Kidney (tissue), 14 donors: ENCODE measurements around the gene TPM4. TPM values are rescaled to one million over a fixed set of nuclear protein-coding genes. Genes with fewer than 3 reads are reported as not detected.

Experiments
- DNase-seq, 5 donors: peaks; one replicate each; pipeline ENCODE4 v3.0.0-alpha.2; 2013 to 2020
- FAIRE-seq: peaks from 2 replicates; lab custom pipeline; 2012; peaks lifted over from hg19 to GRCh38; lab: Jason Lieb, UNC
- H3K27ac ChIP-seq, 2 donors: one replicate each; pipeline ENCODE4 v1.7.0; 2013; ENCODE audit warnings: low read depth in 2 of 2, low read length in 2 of 2, inconsistent platforms in 1 of 2
- H3K27me3 ChIP-seq: one replicate; pipeline ENCODE4 v1.7.1; 2013; ENCODE audit warnings: low read length, inconsistent platforms; ENCODE audit not compliant: control insufficient read depth, insufficient read depth
- H3K36me3 ChIP-seq, 3 donors: one replicate each; pipeline versions ENCODE4 v1.7.0 to v1.7.1; 2013; ENCODE audit warnings: low read length in 3 of 3, control low read depth in 1 of 3, inconsistent platforms in 1 of 3; ENCODE audit not compliant: insufficient read depth in 3 of 3, control insufficient read depth in 2 of 3
- H3K4me1 ChIP-seq, 3 donors: one replicate each; pipeline versions ENCODE4 v1.7.0 to v1.7.1; 2013; ENCODE audit warnings: low read length in 3 of 3, inconsistent platforms in 1 of 3, low read depth in 1 of 3; ENCODE audit not compliant: control insufficient read depth in 2 of 3, insufficient read depth in 2 of 3
- H3K4me3 ChIP-seq, 3 donors: one replicate each; pipeline versions ENCODE4 v1.7.0 to v1.8.1; 2013; ENCODE audit warnings: low read length in 3 of 3, control low read depth in 1 of 3, inconsistent platforms in 1 of 3
- H3K9ac ChIP-seq, 3 donors: one replicate each; pipeline versions ENCODE4 v1.7.0 to v1.7.1; 2013; ENCODE audit warnings: low read length in 3 of 3, control low read depth in 1 of 3, inconsistent platforms in 1 of 3
- H3K9me3 ChIP-seq, 3 donors: one replicate each; pipeline versions ENCODE4 v1.7.0 to v1.7.1; 2013; ENCODE audit warnings: low read length in 3 of 3, control low read depth in 1 of 3, inconsistent platforms in 1 of 3; ENCODE audit not compliant: control insufficient read depth in 2 of 3, insufficient read depth in 1 of 3
- CTCF ChIP-seq: IDR thresholded peaks from 3 replicates; pipeline ENCODE4 v1.5.1; 2012; ENCODE audit warnings: mild to moderate bottlenecking, moderate library complexity, borderline replicate concordance; ENCODE audit not compliant: insufficient read depth; ENCODE audit errors: extremely low read depth
- intact Hi-C: fragments of 100-400 bp; cut with DNase I; formaldehyde crosslinking; loops from one replicate; pipeline ENCODE4 v1.11.1; 2022
- polyA plus RNA-seq: library from polyadenylated mRNA; stranded (reverse); fragments of 350-450 nt; fragmentation: Illumina TruSeq; extraction: RNeasy Lipid Tissue Mini Kit (QIAGEN cat#74804); gene quantifications from one replicate; pipeline ENCODE4 v1.2.3, GENCODE V29; 2014; ENCODE audit warnings: low read depth, low replicate concordance; ENCODE audit not compliant: insufficient read depth
- total RNA-seq: library from RNA; stranded (reverse); fragmentation: NEBNext Ultra II Directional; extraction: Animal tissue kit (Norgen Biotek cat#: 25700); gene quantifications from one replicate; pipeline ENCODE4 v1.2.1, GENCODE V29; 2021
- donor health status: control.
- donor health status: control.
- donor health status: control.
- donor health status: control.
- donor health status: control.
- donor health status: DM: yes; HTN: yes; CAD: no.
- donor health status: Normal renal cell carcinoma (clear cell type).

Gene TPM4
- total and polyA plus RNA-seq, 2 donors from 2014 or later: 132 to 273 TPM

- no peaks in the 10 kb centered on the region for H3K27me3 ChIP-seq
- H3K9ac ChIP-seq: peak overlapping the region; percentile 27 to 89 (median 69)
- FAIRE-seq (no peak), DNase-seq (peak in 3 of 5 donors; percentile 31 to 67 (median 61))
- peaks cover 0 to 2% (median 0%) of the 10 kb centered on the region in 3 donors for H3K36me3 ChIP-seq
- H3K4me1 ChIP-seq: peaks cover 0 to 10% (median 6%) of the 10 kb centered on the region in 3 donors
- no peaks in the 10 kb centered on the region for H3K9me3 ChIP-seq
- peak overlapping the region; percentile 83 to 98 for H3K27ac ChIP-seq
- intact Hi-C loops: no loop called here
- TF ChIP-seq CTCF: no peak
- peak overlapping the region; percentile 54 to 92 (median 67) for H3K4me3 ChIP-seq
These were observed 1.9 kb downstream of the TPM4 start for GRCh38 chr19:16077984-16078758.

DNA sequence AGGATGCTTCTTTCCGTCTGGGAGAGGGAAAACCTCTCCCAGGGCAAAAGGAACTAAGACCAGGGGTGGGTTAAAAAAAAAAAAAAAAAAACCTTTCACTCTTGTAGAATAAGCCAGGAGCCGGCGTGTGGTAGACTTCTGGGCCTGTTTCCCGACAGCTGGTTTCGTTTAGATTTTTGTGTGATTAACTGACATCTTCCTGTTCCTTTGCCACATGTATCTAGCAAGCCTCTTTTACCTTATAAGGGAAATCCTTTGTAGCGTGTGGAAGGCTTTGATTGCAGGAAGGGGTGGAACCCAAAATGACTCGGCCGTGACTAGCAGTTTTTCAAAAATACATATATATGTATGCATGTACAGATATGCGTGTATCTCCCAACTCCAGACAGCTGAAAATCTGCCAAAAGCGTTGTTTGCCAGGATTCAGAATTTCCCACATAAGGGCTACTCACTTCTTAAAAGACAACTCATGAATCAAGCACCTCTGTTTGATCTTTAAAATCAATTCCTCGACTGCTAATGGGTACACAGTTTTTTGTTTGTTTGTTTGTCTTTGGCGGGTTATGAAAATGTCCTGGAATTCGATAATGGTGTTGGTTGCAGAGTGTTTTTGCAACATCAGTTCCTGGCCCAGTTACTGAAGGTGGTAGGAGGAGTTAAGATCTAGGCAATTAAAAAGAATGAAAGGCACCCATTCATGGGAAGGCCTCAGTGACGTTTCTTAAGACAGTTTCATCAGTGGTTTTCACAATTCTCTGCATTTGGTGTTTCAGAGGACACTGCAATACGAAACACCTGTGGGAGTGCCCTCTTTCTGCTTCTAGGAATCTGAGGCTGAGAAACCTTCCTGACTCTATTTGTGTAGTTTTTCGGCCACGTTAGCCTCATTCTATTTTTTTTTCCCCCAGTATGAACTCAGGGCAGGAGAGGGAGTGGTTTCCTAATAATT is 2.7 kb downstream of the TPM4 start:
- peak overlapping the region; percentile 83 to 98 for H3K27ac ChIP-seq
- H3K4me3 ChIP-seq: peak overlapping the region; percentile 57 to 92 (median 67)
- no peaks in the 10 kb centered on the region for H3K27me3 ChIP-seq
- H3K4me1 ChIP-seq: peaks cover 0 to 10% (median 6%) of the 10 kb centered on the region in 3 donors
- H3K36me3 ChIP-seq: peaks cover under 1 to 3% (median 3%) of the 10 kb centered on the region in 3 donors
- DNase-seq (peak; percentile 59 to 97 (median 79)), FAIRE-seq (no peak)
- intact Hi-C loops: no loop called here
- no peaks in the 10 kb centered on the region for H3K9me3 ChIP-seq
- H3K9ac ChIP-seq: peak overlapping the region; percentile 27 to 89 (median 69)
- no peak for TF ChIP-seq CTCF

- intact Hi-C loops: no loop called here
- Histone ChIP-seq H3K36me3 (peaks cover 12 to 17% (median 12%) of the 10 kb centered on the region in 3 donors), H3K9ac (no peak overlapping the region), H3K4me3 (no peak overlapping the region), H3K27ac (no peak overlapping the region), H3K9me3 (no peaks in the 10 kb centered on the region), H3K27me3 (no peaks in the 10 kb centered on the region), H3K4me1 (peaks cover 0 to 14% (median 7%) of the 10 kb centered on the region in 3 donors)
- FAIRE-seq (no peak), DNase-seq (no peak)
- TF ChIP-seq CTCF: no peak
These were observed 7.9 kb downstream of the TPM4 start for GRCh38 chr19:16084067-16084685.
